HG02884 (cell line): ENCODE results near the gene PHOX2A.

Experiments
- ATAC-seq: cut with Tn5 transposase; IDR thresholded peaks from one replicate; pipeline ENCODE4 v1.9.1; 2021; ENCODE audit warnings: mild to moderate bottlenecking, moderate library complexity; ENCODE audit not compliant: unreplicated experiment

PHOX2A gene

GRCh38 chr11:72235351-72236057, 8.5 kb downstream of the PHOX2A start:
- ATAC-seq, result no peak

DNA sequence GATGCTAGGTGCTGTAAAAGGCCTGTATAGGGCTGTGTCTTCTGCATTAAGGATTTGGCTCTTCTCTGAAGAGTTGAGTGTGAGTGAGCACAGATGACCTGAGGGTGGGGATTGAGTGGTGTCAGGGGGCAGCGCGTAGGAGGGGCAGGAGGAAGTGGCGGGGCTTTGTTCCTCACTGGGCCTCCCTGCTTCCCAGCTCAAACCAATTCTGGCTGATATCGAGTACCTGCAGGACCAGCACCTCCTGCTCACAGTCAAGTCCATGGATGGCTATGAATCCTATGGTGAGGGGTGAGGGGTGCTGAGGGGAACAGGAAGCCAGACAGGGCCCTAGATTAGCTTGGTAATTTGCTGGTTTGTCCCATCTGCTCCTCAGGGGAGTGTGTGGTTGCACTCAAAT, 9.1 kb downstream of the PHOX2A start:
- no peak for ATAC-seq

DNA sequence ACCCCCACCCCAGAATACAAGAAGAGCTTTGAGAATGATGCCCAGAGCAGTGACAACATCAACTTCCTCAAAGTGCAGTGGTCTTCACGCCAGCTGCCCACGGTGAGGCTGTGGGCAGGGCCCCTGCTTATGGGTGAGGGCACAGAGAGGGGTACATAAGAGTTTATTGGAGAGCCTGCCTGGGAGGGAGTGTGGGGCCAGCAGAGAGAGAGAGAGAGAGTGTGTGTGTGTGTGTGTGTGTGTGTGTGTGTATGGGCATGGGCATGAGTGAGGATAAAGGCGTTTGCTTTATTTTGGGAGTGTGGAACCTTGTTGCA, 9.5 kb downstream of the PHOX2A start:
- ATAC-seq, result no peak

GRCh38 chr11:72233773-72234513, 10.0 kb downstream of the PHOX2A start:
- no peak for ATAC-seq

DNA sequence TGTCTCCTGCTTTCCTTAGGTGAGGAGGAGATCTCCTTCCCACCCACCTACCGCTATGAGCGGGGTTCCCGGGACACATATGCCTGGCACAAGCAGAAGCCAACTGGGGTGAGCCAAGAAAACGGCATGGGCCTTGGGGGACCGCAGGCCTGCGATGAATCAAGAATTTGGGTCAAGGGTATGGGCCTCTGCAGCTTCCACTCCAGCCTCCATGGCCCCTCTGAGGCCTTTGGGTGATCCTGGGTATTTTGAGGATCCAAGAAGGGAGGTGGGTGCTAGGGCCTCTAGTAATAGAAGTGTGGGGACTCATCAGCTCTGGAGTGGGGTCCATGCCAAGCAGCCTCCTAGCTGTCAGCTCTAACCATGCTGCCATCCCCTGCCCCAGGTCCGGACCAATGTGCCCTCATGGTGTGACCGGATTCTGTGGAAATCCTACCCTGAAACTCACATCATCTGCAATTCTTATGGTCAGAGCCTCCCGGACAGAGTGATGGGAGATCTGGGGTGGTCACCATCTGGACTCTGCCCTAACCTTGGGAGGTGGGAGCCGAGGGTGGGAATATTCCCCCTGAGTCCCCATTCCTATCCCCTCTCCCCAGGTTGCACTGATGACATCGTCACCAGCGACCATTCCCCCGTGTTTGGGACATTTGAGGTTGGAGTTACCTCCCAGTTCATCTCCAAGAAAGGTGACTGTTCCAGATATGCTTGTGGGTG, 10.8 kb downstream of the PHOX2A start:
- no peak for ATAC-seq

DNA sequence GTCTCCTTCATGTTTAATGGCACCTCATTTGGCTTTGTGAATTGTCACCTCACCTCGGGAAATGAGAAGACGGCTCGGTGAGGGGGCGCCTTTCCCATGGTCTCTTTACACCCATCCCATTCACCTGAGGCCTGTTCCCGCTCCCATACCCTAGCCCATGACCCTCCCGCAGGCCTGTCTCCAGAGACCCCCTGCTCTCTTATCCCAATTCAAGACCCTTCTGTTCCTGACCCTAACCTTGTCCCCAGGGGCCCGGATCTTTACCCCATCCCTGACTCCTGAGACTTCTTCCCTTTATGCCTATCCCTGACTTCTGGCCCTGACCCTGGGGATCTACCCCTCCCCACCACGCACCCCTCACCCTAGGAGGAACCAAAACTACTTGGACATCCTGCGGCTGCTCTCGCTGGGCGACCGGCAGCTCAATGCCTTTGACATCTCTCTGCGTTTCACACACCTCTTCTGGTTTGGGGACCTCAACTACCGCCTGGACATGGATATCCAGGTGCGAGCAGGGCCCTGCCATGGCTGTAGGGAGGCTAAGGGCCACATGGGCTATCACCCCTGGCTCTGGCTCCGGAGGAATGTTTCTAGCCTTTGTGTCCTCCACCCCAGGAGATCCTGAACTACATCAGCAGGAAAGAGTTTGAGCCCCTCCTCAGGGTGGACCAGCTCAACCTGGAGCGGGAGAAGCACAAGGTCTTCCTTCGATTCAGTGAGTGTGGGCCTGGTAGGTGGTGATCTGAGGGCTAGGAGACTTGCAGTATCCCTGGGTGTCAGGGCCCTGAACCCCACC, 11.5 kb downstream of the PHOX2A start:
- no peak for ATAC-seq

GRCh38 chr11:72231396-72232259, 12.3 kb downstream of the PHOX2A start:
- ATAC-seq, result no peak

- ATAC-seq, result no peak
These were observed 13.1 kb downstream of the PHOX2A start for GRCh38 chr11:72230764-72231365.

GRCh38 chr11:72229925-72230763, 13.8 kb downstream of the PHOX2A start:
- no peak for ATAC-seq

DNA sequence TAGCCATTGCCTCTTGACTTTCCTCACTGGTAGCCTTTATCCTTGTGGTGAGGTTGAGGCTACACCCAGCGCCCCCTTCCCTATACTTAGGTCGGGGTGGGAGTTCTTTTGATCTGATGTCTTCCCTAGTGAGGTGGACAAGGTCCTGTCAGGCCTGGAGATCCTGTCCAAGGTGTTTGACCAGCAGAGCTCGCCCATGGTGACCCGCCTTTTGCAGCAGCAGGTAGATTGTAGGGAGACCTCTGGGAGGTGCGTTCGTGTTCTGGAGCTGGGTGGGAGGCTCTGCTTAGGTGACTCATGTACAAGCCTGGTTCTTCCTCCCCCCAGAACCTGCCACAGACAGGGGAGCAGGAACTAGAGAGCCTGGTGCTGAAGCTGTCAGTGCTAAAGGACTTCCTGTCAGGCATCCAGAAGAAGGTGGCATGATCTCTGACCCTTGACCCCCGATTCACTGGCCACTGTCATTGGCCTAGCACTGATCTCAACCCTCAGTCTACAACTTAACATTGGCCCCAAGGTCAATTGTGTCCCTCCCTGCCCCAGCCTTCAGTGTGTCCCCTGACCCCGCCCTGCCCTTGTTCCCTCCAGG, 14.5 kb downstream of the PHOX2A start:
- ATAC-seq, result no peak

DNA sequence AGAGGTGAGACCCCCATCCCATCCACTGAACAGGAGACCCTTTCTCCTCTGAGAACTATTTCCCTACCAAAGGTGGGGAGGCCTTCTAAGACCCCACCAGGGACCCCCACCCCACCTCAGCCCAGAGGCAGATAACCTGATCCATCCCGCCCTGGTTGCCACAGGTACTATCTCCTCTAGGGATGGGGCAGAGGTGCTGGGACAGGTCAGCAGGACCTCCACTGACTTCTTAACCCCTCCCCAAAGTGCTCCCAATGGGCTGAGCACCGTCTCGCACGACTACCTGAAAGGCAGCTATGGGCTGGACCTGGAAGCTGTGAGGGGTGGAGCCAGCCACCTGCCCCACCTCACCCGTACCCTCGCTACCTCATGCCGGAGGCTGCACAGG, 15.1 kb downstream of the PHOX2A start:
- ATAC-seq, result no peak

- ATAC-seq, result no peak
These were observed 15.6 kb downstream of the PHOX2A start for GRCh38 chr11:72228229-72228843.

DNA sequence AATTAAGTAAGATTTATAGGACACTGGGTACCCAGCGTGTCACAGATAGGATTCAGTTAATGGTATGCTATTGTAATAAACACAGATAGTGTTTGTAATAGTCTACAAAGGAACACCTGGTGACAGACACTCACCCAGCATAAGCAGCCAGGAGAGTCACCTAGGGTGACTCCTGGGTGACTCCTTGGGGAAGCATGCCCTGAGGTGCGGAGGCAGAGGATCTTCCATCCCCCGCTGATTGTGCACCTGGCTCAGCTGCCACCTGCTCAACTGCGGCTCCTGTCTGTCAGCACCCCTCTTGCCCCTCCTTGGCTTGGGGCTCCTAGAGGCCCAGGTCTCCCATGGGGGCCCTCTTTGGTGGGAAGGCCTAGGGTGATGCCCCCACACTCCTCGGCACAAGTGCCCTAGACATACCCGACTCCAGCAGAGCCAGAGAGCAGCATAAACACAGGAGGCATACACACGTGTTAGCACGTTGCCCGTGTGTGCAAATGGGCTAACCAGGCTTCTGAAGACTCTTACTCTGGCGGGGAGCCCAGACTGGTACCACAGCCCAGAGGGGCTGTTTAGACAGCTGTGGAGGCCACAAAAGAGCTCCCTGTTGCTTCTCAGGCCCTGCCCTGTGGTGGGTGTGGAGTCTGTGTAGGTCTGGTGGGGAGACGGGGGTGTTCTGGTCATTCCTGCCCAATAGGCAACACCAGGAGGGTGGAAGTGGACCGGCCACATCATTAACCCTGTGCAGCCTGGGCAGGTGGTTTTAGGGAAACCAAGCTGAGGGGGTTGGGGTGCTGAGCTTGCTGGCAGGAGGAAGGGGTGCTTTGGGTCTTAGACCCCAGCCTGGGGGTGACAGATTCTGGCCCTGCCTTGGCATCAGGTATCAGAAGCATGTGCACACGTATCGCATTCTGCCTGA, 16.4 kb downstream of the PHOX2A start:
- no peak for ATAC-seq

DNA sequence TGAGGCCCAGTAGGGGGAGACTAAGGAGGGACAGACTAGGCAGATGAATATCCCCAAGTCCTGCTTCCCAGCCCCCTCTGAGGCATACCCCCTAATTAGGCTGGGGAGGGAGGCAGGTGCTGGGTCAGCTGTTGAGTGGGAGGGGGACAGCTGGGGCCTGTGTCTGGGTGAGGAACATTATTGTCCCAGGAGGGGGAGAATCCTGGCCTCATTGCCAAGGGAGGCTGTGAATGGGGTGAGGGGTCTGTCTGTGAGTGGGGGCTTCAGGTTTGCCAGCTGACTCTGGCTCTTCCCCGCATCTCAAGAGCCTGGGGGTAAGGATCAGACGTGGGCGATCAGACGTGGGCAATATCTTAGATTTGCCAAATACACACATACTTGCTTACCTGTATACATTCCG, 17.3 kb downstream of the PHOX2A start:
- ATAC-seq, result no peak

DNA sequence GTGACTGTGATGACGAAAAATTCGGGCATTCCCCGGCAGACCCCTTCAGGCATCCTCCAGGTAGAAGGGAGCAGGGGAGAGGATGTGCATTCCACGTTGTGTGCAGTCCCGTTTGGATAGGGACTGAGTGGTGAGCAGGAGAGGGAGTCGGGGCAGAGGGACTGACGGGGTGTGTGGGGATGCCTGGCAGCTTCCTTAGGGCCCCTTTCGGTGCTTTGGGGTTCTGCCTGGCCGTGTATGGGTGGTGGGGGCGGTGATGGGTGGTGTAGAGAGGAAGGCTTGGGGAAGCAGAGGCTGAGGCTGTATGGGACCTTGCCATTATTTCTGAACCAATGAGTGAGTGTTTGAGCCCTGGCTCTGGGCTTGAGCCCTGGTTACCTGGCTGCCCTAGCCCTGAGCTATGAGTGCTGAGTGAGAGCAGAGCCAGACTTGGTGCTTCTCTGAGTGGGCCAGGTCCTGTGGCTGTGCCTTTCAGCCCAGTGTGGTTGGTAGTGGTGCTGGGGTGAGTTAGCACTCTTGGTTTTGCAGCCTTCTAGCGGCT, 18.5 kb downstream of the PHOX2A start:
- no peak for ATAC-seq

DNA sequence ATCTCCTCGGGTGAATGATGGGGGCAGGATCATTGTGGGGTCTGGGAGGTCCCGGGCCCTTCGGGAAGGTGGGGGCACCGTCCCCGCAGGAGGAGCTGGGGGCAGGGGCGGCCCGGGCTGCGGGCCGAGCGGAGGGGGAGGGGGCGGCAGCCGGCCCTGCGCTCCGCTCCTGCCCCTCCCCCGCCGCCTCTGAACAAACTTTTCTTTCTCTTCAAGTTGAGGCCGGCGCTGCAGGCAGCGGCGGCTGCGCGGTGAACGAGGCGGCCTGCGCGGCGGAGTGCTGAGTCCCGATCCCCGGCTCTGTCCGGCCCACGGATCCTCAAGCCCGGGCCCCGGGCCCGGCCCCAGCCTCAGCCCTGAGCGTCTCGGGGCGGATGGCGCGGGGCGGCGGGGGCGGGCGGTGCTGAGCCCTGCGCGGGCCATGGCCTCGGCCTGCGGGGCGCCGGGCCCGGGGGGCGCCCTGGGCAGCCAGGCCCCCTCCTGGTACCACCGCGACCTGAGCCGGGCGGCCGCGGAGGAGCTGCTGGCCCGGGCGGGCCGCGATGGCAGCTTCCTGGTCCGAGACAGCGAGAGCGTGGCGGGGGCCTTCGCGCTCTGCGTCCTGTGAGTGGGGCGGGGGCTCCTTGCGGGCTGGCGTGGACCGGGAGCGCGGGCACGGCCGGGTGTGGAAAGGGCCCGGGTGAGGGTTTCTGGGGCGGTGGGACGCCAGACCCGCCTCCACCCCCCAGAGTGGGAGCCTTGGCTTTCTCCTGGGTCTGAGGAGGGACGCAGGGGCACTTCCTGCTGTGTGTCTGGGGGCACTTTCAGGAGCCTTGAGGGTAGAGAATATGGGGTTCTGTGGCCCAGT, 19.2 kb downstream of the PHOX2A start, which contains the start of gene INPPL1:
Gene INPPL1 (plus strand): TSS at position 204 of the 847 bp plus-strand sequence. CDS start 218 bp downstream, at position 422.
- no peak for ATAC-seq
